HG03139 (cell line): ENCODE measurements around the gene KCNK2.
"Not testable (repeated sequence)": the region's sequence is repeated elsewhere in the genome, so short reads cannot be mapped to it uniquely, and the experiment has no call there.

Source experiments
- ATAC-seq: cut with Tn5 transposase; IDR thresholded peaks from one replicate; pipeline ENCODE4 v1.9.1; 2021; ENCODE audit not compliant: unreplicated experiment

Gene KCNK2

GRCh38 chr1:215147024-215147423 lies 64.5 kb downstream of the KCNK2 start:
- no peak for ATAC-seq

DNA sequence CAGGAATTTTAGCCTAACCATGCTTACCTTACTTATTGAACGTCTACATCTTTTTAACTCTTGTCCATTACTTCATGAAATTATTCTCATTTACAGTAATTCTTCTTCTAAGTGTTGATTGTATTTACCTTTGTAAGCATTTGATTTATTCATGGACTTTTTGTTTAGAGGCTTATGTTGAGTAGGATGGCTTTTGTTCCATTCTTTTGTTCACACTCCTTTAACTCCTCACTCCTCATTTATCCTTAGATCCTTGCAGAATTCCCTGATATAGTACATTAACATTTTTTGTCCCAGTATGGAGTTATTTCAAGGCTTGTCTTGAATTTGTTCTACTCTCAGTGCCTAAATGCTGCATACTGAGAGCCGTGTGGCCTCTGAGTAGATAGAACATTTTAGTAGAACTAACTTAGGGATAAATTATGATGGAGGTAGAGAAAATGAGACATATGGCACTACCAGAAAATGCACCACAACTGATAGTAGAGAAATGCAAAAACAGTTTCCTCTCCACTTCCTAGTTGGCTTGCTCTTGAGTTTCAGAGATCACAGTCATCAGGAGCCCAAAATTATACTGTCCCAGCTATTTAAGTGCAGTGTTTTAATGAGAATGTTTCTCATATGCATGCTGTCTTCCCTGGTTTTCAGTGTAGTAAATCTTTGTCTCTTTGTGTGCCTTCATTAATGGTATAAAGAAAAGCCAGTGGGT lies 69.5 kb downstream of the KCNK2 start:
- ATAC-seq = no peak

DNA sequence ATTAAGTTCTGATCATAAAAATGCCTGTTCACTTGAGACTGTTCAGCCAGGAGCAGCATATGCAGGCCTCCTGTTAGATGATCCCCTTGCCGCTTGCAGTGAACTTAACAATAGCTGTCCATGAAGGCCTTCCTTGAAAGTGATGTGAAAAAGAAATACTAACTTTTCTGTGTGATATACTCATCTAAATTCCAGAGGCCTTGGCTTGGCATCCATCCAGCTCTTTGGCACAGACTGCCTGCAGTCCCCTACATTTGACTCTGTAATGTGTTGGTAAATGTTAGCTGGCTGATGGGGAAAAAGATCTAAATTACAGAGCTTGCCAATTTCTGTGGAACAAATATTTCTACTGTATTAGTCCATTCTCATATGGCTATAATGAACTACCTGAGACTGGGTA lies 73.7 kb downstream of the KCNK2 start:
- ATAC-seq = no peak

DNA sequence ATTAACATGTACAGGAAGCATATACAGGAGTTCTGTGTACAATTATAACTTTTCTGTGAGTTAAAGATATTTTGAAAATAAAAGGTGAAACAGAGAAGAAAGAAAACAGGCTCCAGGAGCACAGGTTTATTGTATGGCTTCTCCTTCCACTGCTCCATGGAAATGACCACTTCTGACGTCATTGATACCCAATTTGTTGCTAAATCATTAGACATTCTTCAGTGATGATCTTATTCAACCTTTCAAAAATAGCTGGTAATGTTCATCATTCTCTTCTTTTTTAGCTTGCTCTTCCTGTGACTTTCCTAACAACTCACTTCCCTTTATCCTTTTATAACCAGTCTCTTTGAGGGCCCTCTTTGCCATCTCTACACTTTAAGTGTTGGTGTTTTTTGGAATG lies 77.8 kb downstream of the KCNK2 start:
- no peak for ATAC-seq

GRCh38 chr1:215163144-215163543 lies 80.6 kb downstream of the KCNK2 start:
- not testable (repeated sequence) for ATAC-seq

DNA sequence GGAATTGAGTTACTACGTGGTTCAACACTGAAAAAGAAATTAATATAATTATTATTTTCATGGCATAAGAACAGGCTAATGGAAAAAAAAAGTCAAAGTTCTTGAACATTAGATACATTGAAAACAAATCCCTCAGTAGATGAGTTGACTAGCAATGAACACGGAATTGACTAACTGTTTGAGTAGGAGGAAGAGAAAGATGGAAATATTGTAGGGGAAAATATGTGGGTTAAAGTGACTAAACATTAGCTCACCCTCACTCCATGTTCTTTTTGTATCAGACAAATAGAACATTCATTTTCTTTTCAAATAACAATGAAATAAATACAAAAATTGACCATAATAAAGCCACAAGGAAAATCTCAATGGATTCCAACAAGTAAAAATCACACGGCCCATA lies 84.3 kb downstream of the KCNK2 start:
- ATAC-seq = no peak

GRCh38 chr1:215181518-215181917 lies 99.0 kb downstream of the KCNK2 start:
- ATAC-seq = no peak

DNA sequence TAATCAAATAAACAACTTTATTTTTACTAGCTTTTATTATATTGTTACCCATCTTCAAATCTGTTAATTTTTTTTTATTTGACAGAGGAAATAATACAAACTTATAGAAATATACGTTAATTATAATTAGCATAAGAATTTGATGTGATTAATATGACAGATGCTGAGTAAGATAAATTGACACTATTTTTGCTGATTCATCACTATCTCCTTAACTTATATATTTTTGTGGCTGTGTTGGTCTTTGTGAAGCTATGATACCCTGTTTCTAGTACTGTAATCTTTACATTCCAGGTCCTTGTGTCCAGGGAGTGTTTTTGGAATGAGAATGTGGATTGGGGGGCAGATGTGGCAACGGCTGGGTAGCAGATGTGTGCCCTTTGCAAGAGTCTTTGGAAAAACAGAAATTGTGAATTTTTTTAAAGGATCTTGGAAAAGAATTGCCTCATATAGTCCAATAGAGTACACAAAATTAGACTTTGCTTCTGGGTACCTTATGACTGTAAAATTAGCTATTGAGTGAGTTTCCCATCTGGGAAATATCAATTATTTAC lies 102.6 kb downstream of the KCNK2 start:
- no peak for ATAC-seq

DNA sequence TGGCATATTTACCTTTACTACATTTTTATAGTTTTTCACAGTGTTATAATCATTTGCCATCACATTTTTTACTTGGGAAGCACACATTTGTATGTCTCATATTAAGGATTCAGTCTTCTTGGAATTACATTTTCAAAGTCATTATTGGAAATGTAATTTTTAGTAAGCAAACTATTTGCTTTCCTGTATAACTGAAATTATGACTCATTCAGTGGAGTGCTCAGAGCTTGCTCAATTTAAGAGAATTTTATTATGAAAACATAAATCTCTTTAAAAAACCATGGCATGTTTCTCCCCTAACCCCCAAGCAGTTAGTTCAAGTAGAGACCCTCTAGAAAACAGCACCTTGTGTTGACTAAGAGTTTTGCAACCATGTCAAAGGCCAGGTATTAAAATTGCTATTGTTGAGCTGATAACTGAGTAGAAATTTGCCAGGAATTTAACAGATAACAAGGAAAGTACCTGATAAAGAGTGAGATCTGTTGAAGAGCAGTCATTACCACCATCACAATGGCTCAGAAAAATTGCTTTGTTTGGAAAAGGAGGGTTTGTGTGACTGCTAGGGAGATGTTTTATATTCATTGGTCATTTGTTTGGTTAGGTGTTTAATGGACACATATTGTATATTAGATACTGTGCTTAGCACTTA lies 105.9 kb downstream of the KCNK2 start:
- no peak for ATAC-seq

DNA sequence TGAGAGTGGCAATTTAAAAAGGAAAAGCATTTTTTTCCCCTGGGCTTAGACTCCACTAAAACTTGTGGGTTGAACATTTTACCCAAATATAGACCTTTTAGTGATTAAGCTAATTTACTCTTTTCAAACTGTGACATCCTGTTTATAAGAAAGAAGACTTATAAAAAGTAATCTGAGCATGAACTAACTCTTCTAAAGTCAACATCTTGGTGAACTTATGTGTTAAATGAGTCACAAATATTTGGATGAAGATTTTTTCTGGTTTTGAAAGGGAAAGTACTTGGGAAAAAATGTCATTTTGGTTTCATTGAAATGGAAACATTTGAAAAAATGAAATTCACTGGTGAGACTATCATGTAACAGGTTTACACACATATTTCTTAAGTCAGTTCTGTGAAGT lies 109.8 kb downstream of the KCNK2 start:
- no peak for ATAC-seq

DNA sequence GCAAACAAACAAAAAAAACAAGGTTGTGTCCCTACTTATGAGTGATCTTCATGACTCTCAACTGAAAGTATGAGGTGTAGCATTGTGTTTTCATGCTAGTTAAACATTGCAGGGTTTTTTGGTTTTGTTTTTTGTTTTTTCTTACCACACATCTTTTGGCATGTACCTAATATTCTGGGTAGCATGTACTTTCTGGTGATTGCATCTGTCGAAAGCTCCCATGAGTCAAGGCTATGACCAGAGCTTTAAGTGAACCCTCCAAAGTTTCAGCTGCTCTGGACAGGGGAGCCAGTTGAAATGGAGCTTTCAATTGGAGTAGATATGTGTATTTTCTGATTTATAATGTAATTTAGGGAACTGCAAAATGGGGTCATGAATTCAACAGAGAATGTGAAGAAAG lies 115.5 kb downstream of the KCNK2 start:
- no peak for ATAC-seq

DNA sequence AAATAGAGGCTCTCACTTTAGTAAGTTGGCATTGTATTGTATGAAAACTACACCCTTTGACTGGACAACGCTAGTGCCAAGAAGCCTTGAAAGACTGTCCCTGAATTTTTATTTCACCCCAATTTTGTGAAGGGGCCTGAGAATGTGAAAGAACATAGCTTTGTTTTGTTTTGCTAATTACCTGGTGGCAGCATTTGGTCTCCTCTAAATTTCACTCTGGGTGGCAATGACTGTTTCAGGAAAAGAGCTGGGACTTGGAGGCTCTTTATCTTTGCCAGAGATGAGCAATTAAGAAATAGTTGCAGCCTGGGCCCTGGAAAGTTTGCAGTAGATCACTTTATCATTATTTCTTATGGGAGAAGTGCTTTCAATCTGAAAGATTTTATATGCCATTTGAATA lies 117.6 kb downstream of the KCNK2 start:
- no peak for ATAC-seq

GRCh38 chr1:215201283-215201682 lies 118.7 kb downstream of the KCNK2 start:
- ATAC-seq = no peak

DNA sequence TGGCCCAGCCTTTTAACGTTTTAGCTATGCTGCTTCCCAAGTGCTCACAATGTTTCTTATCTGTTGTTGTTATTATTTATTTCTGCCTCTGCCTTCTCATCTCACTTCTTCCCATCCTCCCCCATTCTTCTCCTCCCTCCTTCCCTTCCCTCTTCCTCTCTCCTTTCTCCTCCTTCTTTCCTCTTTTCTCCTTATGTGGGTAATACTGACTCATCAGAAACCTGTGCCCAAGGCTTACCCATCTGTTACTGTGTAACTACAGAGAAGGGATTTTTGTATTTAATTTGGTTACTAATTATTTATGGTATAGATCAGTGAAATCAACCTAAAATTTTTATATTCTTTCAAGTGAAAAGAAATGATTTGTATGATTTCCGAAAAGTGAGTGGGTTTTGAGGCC lies 120.3 kb downstream of the KCNK2 start:
- ATAC-seq = no peak

GRCh38 chr1:215210167-215210566 lies 127.6 kb downstream of the KCNK2 start:
- no peak for ATAC-seq

DNA sequence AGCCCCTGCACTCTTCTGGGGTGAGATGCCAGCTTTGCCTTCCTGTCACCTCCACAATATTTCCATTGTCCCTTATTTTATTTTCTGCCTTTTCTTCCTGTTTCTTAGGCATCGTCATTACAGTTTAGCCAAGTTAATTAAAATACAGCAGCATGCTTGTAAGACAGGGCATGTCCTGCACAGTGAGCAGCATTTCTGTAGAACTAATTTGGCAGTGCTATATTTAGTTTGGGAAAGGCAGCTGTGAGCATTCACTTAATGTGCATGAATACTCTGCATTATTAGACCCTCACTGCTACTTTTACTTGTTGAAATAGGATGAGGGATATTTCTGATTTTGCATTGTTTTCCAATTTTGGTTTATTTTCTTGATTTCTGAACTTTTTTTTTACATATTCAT lies 133.3 kb downstream of the KCNK2 start:
- no peak for ATAC-seq

GRCh38 chr1:215219372-215219771 lies 136.8 kb downstream of the KCNK2 start:
- ATAC-seq = no peak

DNA sequence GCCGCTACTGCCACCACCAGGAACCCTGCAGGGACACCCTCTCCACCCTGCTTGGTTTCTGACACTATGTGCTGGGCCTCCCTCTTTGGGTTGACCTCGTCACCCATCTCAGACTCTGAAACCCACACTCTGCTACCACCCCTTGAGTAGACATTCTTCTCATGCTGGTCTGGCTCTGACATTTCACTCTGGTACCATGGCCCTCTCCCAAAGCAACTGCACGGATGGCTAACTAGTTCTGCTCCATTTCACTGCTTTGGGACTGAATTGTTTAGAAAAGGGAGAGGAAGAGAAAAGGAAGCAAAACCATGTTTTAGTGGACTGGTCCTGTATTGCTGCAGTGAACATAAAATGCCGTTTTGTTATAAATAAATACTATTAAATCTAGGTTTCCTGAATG lies 137.8 kb downstream of the KCNK2 start:
- ATAC-seq = no peak

GRCh38 chr1:215226757-215227156 lies 144.2 kb downstream of the KCNK2 start:
- no peak for ATAC-seq

GRCh38 chr1:215228193-215228592 lies 145.7 kb downstream of the KCNK2 start:
- ATAC-seq = no peak

GRCh38 chr1:215241451-215241850 lies 158.9 kb downstream of the KCNK2 start:
- no peak for ATAC-seq

DNA sequence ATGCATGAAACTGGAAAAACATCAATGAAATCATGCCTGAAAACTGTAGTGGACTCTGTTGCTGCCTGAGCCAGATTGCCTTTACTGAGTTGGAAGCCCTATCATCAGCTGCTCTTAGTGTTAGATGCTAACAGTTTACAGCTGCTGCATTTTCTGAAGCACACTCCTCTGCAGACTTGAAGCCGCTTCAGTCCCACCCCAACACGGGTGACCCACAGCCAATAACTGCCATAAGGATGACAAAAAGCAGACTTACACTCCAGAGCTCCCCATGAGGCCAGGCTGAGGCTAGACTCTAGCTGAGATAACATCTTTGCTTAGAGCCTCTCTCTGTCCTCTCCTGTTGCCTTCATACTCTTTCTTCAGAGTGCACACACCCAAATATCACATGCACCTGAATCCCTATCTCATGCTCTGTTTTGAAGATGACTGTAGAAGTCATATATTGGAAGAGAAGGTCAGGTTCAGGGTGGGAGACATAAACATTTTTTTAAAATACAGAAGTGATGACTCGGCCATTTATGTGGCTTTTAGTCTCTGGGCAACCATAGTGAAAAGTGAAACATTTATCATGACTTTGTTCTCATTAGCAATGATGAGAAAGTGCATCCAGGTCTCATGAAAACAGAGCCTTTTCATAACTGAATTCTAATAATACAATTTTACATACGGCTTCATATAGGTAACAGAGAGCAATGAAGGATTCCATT lies 161.0 kb downstream of the KCNK2 start:
- ATAC-seq = no peak
